Measurements from ENCODE around the gene LIN52.

Gene LIN52

DNA sequence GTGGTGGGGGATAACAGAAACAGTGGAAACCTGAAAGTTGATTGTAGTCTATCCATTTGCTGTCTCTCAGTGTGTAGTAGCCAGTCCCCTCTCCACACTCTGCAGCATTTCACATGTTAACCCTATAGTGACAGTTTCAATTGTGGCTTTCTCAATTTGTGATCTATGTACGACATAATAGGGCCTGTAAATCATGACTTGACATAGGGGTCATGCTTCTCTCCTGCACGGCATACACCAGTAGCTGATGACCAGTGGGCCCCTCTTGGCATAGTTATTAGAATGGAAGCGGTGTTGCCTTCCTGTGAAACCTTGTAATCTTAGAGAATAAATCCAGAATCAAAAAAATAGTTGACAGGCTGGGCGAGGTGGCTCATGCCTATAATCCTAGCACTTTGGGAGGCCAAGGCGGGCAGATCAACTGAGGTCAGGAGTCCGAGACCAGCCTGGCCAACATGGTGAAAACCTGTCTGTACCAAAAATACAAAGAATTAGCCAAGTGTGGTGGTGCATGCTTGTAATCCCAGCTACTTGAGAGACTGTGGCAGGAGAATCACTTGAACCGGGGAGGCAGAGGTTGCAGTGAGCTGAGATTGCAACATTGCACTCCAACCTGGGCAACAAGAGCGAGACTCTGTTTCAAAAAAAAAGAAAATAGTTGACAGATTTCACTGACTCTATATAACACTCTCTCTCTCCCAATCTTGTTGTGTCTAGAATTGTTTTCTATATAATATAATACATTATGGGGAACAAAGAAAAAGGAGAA is 109.9 kb downstream of the LIN52 start:
- ATAC-seq: no peak
- no peak for DNase-seq

GRCh38 chr14:74195623-74196022 is 110.9 kb downstream of the LIN52 start:
- ATAC-seq: no peak
- no peak for DNase-seq

- ATAC-seq (no peak), DNase-seq (no peak)
These were observed 113.9 kb downstream of the LIN52 start for GRCh38 chr14:74198441-74199234.

DNA sequence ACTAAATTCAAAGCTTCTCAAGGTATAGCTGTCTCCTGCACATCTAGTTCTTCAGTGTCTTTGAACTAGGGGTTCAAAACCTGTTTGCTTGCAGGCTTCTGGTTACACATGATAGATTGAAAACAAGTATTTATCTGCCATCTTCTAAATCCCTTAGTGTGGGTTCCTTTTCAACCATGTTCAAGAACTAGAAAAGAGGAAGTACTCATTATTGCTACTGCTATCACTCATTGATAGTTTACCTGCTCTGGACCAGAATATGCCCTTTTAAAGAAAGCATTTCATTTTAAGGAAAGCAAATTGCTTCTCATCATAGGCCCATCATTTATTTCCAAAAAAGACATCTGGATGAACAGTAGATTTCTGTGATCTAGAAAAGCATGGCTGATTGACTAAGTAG is 117.4 kb downstream of the LIN52 start:
- DNase-seq (no peak), ATAC-seq (no peak)

GRCh38 chr14:74203639-74204038 is 118.9 kb downstream of the LIN52 start:
- DNase-seq: no peak
- no peak for ATAC-seq

- ATAC-seq: no peak
These were observed 119.7 kb downstream of the LIN52 start for GRCh38 chr14:74204491-74204890.

GRCh38 chr14:74205882-74206281 is 121.1 kb downstream of the LIN52 start:
- ATAC-seq: no peak
- DNase-seq: no peak

More at GRCh38 chr14:74204491-74204890, 119.7 kb downstream of the LIN52 start:
- DNase-seq: no peak

DNA sequence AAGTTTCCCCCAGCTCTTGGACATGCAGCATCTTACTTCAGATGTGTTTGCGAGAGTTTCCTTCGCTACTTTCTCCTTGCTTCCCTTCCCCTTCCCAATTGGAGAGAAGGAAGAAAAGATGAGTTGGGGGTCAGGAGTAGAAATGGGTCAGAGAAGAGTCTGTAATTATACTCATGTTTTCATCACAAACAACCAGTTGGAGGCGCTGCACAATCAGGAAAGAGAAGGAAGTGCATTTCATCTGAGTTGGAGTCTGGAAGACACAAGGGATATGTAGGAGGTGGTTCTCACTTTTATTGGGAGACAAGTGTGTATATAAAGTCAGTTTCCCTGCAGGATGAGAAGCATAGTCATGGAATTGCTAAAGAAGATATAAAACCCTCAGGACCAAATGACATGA is 123.2 kb downstream of the LIN52 start:
- ATAC-seq (no peak), DNase-seq (no peak)

GRCh38 chr14:74208642-74209041 is 123.9 kb downstream of the LIN52 start:
- ATAC-seq (no peak), DNase-seq (no peak)

- no peak for ATAC-seq
These were observed 127.3 kb downstream of the LIN52 start for GRCh38 chr14:74211945-74212580.

DNA sequence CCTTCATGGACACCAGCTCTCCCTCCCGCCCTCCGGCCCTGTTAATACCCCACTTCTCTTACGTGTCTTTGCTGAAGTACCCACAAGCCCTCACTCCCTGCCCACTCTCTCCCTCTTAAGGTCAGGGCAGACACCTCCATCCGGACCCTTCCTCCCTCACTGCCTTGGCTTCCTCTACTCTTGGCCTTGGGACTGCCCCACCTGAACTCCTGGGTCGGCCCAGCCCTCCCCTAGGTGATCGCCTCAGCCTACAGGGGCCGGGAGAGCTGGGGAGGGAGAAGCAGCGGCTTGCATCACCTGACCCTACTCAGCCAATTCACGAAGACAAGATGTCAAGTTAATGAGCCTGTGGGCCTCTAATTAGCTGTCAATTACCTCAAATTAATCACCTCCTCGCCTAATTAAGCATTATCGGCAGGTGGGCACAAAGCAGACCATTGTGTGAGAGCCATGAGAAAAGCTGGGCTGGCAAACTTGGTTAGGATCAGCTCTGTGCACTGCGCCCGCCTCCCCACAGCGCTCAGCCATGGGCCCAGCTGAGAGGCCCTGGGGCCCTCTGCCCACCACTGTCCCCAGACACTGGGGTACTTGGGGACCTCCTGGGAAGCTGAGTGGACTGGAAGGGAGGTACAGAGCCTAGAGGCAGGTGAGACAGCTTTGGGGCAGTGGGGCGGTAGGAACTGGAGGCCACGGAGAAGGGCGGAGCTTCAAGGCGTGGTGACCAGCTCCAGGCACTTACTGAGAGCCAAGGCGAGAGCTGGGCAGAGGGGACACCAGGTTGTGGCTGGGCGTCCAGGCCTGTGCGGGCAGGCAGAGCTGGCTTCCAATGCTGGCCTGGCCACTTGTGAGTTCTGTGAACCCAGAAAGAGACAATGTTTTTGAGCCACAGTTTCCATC is 129.4 kb downstream of the LIN52 start:
- DNase-seq: no peak
- ATAC-seq: no peak

More at GRCh38 chr14:74211945-74212580, 127.3 kb downstream of the LIN52 start:
- no peak for DNase-seq

GRCh38 chr14:74216671-74217070 is 131.9 kb downstream of the LIN52 start:
- ATAC-seq: no peak

DNA sequence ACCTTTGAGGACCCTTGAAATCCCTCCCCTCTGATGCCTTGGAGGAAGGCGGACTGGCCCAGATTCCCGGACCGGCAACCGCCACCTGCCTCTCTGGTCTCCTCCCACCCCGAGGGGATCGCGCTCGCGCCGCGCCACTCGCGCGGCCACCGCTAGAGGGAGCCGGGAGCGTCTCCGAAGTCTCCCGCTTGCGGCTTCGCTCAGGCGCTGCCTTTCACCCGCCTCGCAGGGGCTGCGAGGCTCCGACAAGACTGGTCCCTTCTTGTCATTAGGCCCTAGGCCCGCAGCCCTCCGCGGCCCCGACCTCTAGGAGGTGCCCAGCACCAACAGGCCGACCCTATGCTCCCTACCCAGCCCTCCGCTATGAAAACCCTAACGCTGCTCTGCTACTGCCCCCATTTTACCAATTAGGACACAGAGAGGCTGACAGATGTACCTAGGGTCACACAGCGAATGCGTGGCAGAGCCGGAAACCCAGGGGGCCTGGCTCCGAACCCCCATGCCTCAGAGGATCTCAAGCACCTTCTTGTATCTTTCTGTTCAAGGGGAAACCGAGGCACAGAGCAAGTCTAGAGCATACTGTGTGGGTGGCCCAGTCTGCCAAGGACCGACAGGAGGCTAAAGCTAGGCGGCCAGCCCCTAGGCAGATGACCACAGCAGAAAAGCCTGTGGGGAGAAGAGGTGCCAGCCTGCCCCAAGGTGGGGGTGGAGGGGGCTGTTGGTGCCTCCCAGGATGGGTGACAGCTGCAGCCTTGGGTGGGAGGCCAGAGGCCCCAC is 133.1 kb downstream of the LIN52 start:
- DNase-seq: peak; percentile 88

More at GRCh38 chr14:74216671-74217070, 131.9 kb downstream of the LIN52 start:
- no peak for DNase-seq

GRCh38 chr14:74218462-74218861 is 133.7 kb downstream of the LIN52 start:
- DNase-seq (no peak), ATAC-seq (no peak)

More for the DNA sequence above, 133.1 kb downstream of the LIN52 start:
- peak; percentile 89 for ATAC-seq

DNA sequence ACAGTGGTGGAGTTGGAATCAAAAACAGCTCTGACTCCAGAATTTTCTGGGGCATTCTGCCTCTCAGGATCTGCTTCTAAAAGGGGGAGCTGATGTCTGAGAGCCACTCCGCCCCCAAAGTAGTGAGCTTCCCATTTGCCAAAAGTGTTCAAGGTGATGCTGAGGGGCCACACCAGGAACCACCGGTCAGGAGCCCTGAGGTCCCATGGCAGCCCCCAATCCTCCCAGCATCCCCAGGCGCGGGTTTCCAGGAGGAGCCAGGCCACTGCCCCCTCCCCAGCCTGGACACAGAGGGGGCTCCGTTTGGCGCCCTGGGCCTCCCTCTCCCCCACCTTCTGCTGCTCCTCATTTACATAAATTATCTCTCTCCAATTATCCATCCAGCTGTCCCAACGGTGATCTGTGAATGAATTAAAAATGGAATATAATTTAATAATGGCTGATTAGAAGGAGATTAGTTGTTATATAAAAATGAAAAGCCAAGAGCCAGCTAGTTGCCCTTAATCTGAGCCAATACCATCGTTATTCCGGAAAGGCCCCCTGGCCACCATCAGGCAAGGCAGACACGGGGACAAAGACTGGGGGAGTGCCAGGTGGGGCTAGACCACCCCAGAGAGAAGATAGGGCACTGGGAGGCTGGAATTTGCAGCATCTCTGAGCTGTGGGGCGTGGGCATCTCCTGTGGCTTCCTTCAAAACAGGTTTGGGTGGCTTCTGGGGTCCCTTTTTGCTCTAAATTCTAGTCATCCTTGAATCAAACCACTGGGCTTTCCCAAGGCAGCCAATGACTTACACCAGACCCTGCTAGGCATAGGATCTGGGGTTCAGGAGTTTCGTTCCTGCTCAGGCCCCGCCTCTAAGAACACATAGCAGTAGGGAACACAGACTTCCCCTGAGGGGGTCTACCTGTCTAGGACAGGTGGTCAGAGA is 134.8 kb downstream of the LIN52 start:
- DNase-seq (no peak), ATAC-seq (no peak)

DNA sequence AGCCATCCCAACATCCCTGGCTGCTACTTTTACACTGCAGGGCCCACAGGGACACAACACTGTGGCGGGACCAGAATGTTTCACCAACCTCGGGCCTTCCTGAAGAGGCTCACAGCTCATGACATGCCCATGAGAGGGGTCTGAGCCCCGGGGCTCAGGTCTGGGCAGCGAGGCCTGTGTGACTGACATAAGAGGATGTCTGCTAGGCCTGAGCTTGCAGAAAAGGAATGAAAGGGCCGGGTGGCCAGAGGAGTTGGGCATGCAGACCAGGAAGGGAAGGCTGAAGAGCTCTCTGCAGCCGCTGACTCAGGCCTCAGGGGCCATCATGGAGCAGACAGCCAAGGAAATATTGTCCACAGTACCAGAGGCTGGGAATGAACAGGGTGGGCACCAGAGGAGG is 136.2 kb downstream of the LIN52 start:
- ATAC-seq: no peak
- no peak for DNase-seq

- DNase-seq (no peak), ATAC-seq (no peak)
These were observed 137.0 kb downstream of the LIN52 start for GRCh38 chr14:74221741-74222140.

GRCh38 chr14:74223016-74223415 is 138.3 kb downstream of the LIN52 start:
- ATAC-seq (no peak), DNase-seq (no peak)

GRCh38 chr14:74231784-74232183 is 147.0 kb downstream of the LIN52 start:
- no peak for ATAC-seq
- no peak for DNase-seq

DNA sequence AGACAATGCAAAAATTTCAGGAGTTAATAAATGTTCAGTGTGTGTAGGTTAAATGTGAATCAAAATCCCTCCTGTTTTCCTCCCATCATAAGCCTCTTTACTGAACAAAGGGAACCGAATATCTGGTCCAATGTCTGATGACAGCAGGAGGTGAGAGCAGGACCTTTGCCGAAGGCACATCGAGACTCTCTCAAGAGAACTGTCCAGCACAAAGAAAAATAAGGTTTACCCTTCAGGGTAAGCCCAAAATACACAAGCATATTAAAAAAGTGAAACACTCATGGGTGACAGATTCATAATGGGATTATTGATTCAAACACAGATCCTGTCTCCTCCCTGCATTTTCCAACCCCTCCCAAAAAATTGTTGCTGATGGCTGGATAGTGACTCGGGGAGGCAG is 150.3 kb downstream of the LIN52 start:
- ATAC-seq (no peak), DNase-seq (no peak)

Measured in stimulated activated naive CD8-positive, alpha-beta T cell treated with anti-CD3 and anti-CD28 coated beads, Interleukin-15, Interleukin-2, amounts not matched to agents 100 U/mL and 50 U/mL, for 24 hours (primary cell).